ENCODE results near the gene MPHOSPH9. TPM values are rescaled to one million over a fixed set of nuclear protein-coding genes. Genes with fewer than 3 reads are reported as not detected.

MPHOSPH9 gene
- total and polyA plus RNA-seq, 2 of the 4 experiments (the other 2 are of a cell fraction), result 7.6 to 17.0 TPM

DNA sequence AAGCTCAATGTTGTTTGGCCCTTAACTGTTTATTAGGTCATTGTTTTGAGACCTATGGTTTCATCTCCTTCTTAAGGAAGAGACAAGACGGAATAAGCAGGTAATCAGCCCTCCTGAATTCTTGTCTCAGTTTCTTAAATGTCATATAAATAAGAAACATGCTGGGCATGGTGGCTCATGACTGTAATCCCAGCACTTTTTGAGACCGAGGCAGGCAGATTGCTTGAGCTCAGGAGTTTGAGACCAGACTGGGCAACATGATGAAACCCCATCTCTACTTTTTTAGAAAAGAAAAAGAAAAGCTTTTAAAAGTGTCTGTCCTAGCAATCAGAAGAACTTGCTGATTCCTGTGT, 5.4 kb upstream of the MPHOSPH9 start:
- TF ChIP-seq CHD1 (IDR thresholded peaks at IDR 0.05; ENCODE audit: low read depth, low read length) (no peak), MXI1 (IDR thresholded peaks at IDR 0.05; ENCODE audit: borderline replicate concordance, low read depth, low read length) (no peak), CEBPB (IDR thresholded peaks at IDR 0.05; ENCODE audit: low read depth, low read length) (no peak), RCOR1 (IDR thresholded peaks at IDR 0.05; ENCODE audit: insufficient replicate concordance, low read length) (no peak), CTCF (conservative IDR thresholded peaks at IDR 0.05; ENCODE audit: low read depth, low read length) (no peak), SMC3 (IDR thresholded peaks at IDR 0.05; ENCODE audit: low read depth, low read length) (no peak), RAD21 (IDR thresholded peaks at IDR 0.05; ENCODE audit: low read length) (no peak), NFE2L2 (IDR thresholded peaks at IDR 0.05; ENCODE audit: low read depth, low read length) (no peak), MAZ (IDR thresholded peaks at IDR 0.05; ENCODE audit: borderline replicate concordance, low read depth, low read length) (no peak), MAFK (IDR thresholded peaks at IDR 0.05; ENCODE audit: low read depth, low read length) (no peak), USF2 (IDR thresholded peaks at IDR 0.05; ENCODE audit: low read depth, low read length) (no peak), BHLHE40 (IDR thresholded peaks at IDR 0.05; ENCODE audit: low read depth, low read length) (no peak), RFX5 (IDR thresholded peaks at IDR 0.05; ENCODE audit: low read depth, low read length) (no peak), FOS (IDR thresholded peaks at IDR 0.05; ENCODE audit: low read depth, low read length) (no peak), POLR2A (IDR thresholded peaks at IDR 0.05; ENCODE audit: low read depth, low read length) (no peak)
- TF ChIP-seq, protein P1, sequence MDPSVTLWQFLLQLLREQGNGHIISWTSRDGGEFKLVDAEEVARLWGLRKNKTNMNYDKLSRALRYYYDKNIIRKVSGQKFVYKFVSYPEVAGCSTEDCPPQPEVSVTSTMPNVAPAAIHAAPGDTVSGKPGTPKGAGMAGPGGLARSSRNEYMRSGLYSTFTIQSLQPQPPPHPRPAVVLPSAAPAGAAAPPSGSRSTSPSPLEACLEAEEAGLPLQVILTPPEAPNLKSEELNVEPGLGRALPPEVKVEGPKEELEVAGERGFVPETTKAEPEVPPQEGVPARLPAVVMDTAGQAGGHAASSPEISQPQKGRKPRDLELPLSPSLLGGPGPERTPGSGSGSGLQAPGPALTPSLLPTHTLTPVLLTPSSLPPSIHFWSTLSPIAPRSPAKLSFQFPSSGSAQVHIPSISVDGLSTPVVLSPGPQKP (IDR thresholded peaks at IDR 0.05; ENCODE audit: borderline replicate concordance, low read depth, low read length), result no peak
- ChIA-PET CTCF (interaction anchor here (0.6 to 2.9 kb wide), 10 partner anchors 15 to 627 kb away, joined by 3 to 27 read pairs (median 4); partner anchors contain the start of gene OGFOD2), POLR2A (ENCODE audit: unreplicated experiment) (interaction anchor here (0.6 to 1.5 kb wide), 3 partner anchors 43 to 254 kb away, joined by 4 to 7 read pairs (median 4); no protein-coding TSS in a partner anchor)
- Histone ChIP-seq H3K23ac (ENCODE audit: low read depth, low read length) (no peak overlapping the region), H4K91ac (ENCODE audit: insufficient read depth, low read depth, low read length) (no peak overlapping the region), H3K36me3 (ENCODE audit: control insufficient read depth, insufficient read depth, low read length) (peaks cover 6% of the 10 kb centered on the region; the same call in 1 of the 2 replicates), H4K20me1 (ENCODE audit: insufficient read depth, low read length) (peaks cover 12% of the 10 kb centered on the region; the same call in 1 of the 2 replicates), H3K18ac (ENCODE audit: low read depth, low read length) (no peak overlapping the region), H3K14ac (replicated peaks; ENCODE audit: low read depth, low read length) (no peak overlapping the region), H2BK20ac (ENCODE audit: low read depth, low read length) (no peak overlapping the region), H4K5ac (ENCODE audit: low read depth, low read length) (no peak overlapping the region), H2AFZ (replicated peaks; ENCODE audit: low read length, poor library complexity) (no peak overlapping the region), H3K4me3 (ENCODE audit: insufficient read depth, low read depth, low read length) (no peak overlapping the region), H3K56ac (ENCODE audit: extremely low read depth, insufficient read depth, low read length) (no peak overlapping the region), H2AK9ac (replicated peaks; ENCODE audit: low read depth, low read length, poor library complexity) (no peak overlapping the region), H2AK5ac (ENCODE audit: low read depth, low read length) (no peak overlapping the region), H3K27me3 (ENCODE audit: control insufficient read depth, insufficient read depth, low read length) (no peaks in the 10 kb centered on the region), H2BK5ac (ENCODE audit: low read depth, low read length, poor library complexity, severe bottlenecking) (no peak overlapping the region), H3K27ac (ENCODE audit: insufficient read depth, low read length) (no peak overlapping the region), H3K4me2 (ENCODE audit: low read depth, low read length) (no peak overlapping the region), H2BK120ac (ENCODE audit: low read depth, low read length) (no peak overlapping the region; the same call in 1 of the 2 replicates), H3K4ac (ENCODE audit: low read depth, low read length) (no peak overlapping the region), H3K79me1 (ENCODE audit: low read depth in 1 of 2, low read length in 2 of 2) (peaks cover 29 to 63% of the 10 kb centered on the region in 2 experiments), H4K8ac (ENCODE audit: low read depth in 2 of 2, low read length in 2 of 2) (no peak overlapping the region), H3K9me1 (ENCODE audit: insufficient read depth, low read length) (peaks cover 5% of the 10 kb centered on the region; the same call in 1 of the 2 replicates), H3K9ac (ENCODE audit: low read depth, low read length) (no peak overlapping the region), H2BK15ac (ENCODE audit: low read depth, low read length) (no peak overlapping the region), H3K9me3 (ENCODE audit: control insufficient read depth, insufficient read depth, low read length) (no peaks in the 10 kb centered on the region), H3K4me1 (ENCODE audit: control insufficient read depth, insufficient read depth, low read length) (peaks cover 3% of the 10 kb centered on the region)
- in situ Hi-C loops (cut with MboI; ENCODE audit: low sequenced_read_pairs), result loop anchor here (5.0 to 10.0 kb wide), 2 partner anchors 194 to 381 kb away; no protein-coding TSS in a partner anchor
- ATAC-seq (ENCODE audit: low read depth) (no peak), DNase-seq (no peak)
- intact Hi-C loops (cut with micrococcal nuclease), result loop anchor here (1.0 to 10.0 kb wide), 5 partner anchors 195 to 446 kb away; partner anchors contain the start of genes ARL6IP4 and VPS37B
- dilution Hi-C loops (cut with HindIII; ENCODE audit: low sequenced_read_pairs, unreplicated experiment), result loop anchor here (25.0 kb wide), 1 partner anchor 251 kb away; the partner anchor contains the start of genes ARL6IP4 and OGFOD2
- no TSS peak for BruUV-seq (replicated peaks)
- no CpG with 5 or more reads among the region's 2 CpGs for WGBS, 2 experiments (ENCODE audit: extremely low coverage in 2 of 2, insufficient read length in 1 of 2)

Measured in IMR-90 (cell line).